Measurements from ENCODE around the gene NANS.
"Not testable (repeated sequence)": the region's sequence is repeated elsewhere in the genome, so short reads cannot be mapped to it uniquely, and the experiment has no call there.

GRCh38 chr9:98117097-98117496 is 60.6 kb downstream of the NANS start:
- not testable (repeated sequence) for TF ChIP-seq CTCF (IDR thresholded peaks at IDR 0.05 in 2 of 3, conservative IDR thresholded peaks at IDR 0.05 in 1 of 3; ENCODE audit: borderline replicate concordance in 1 of 3, insufficient read depth in 1 of 3, low read depth in 2 of 3, low read length in 2 of 3); FOSL1 (IDR thresholded peaks at IDR 0.05; ENCODE audit: low read depth); YY1 (IDR thresholded peaks at IDR 0.05; ENCODE audit: extremely low read depth, insufficient replicate concordance, low read depth, low read length); ELF1 (IDR thresholded peaks at IDR 0.05; ENCODE audit: borderline replicate concordance, low read depth); EZH2 (IDR thresholded peaks at IDR 0.05); POLR2A (IDR thresholded peaks at IDR 0.05; ENCODE audit: borderline replicate concordance, extremely low read depth, insufficient read depth, insufficient read length); RAD21 (IDR thresholded peaks at IDR 0.05; ENCODE audit: low read depth); ZBTB33 (IDR thresholded peaks at IDR 0.05; ENCODE audit: extremely low read depth, insufficient replicate concordance, low read length); POLR2AphosphoS5 (IDR thresholded peaks at IDR 0.05; ENCODE audit: low read depth, low read length)
- TF ChIP-seq, protein P1, sequence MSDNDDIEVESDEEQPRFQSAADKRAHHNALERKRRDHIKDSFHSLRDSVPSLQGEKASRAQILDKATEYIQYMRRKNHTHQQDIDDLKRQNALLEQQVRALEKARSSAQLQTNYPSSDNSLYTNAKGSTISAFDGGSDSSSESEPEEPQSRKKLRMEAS (IDR thresholded peaks at IDR 0.05) = not testable (repeated sequence)
- TF ChIP-seq, protein P2, sequence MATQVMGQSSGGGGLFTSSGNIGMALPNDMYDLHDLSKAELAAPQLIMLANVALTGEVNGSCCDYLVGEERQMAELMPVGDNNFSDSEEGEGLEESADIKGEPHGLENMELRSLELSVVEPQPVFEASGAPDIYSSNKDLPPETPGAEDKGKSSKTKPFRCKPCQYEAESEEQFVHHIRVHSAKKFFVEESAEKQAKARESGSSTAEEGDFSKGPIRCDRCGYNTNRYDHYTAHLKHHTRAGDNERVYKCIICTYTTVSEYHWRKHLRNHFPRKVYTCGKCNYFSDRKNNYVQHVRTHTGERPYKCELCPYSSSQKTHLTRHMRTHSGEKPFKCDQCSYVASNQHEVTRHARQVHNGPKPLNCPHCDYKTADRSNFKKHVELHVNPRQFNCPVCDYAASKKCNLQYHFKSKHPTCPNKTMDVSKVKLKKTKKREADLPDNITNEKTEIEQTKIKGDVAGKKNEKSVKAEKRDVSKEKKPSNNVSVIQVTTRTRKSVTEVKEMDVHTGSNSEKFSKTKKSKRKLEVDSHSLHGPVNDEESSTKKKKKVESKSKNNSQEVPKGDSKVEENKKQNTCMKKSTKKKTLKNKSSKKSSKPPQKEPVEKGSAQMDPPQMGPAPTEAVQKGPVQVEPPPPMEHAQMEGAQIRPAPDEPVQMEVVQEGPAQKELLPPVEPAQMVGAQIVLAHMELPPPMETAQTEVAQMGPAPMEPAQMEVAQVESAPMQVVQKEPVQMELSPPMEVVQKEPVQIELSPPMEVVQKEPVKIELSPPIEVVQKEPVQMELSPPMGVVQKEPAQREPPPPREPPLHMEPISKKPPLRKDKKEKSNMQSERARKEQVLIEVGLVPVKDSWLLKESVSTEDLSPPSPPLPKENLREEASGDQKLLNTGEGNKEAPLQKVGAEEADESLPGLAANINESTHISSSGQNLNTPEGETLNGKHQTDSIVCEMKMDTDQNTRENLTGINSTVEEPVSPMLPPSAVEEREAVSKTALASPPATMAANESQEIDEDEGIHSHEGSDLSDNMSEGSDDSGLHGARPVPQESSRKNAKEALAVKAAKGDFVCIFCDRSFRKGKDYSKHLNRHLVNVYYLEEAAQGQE (IDR thresholded peaks at IDR 0.05; ENCODE audit: low read depth) = not testable (repeated sequence)

Data from HCT116 (cell line).